CD4-positive, alpha-beta T cell treated with Interferon alpha-2 for 1 hour (primary cell): ENCODE measurements around the gene GARNL3.

Experiments used
- DNase-seq, 2 donors: peaks; one replicate each; pipeline ENCODE4 v3.0.0-alpha.2; 2020 to 2022

The GARNL3 gene

GRCh38 chr9:127356906-127357305 is 92.3 kb downstream of the GARNL3 start:
- no peak for DNase-seq

DNA sequence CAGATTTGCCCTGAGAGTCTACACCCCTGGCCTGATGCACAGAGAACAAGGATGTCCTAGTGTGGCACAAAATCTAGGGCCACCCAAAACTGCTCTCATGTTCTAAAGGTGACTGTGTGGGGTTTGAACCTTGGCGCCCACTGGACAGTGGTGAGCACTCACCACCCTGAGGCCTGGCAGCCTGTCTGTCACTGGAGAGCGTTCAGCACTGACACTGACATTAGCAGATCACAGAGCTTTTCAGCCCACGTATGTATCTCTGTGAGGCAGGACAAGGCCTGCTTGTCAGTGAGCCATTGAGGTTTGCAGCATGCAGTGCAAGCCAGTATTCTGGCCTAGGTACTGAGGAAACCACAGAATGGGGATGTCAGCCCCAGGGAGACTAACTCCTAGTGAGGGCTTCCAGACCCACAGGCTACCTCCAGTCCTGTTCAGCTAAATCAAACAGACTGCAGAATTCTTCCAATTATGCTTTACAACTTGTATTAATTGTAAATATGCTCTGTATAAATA is 93.5 kb downstream of the GARNL3 start:
- no peak for DNase-seq

DNA sequence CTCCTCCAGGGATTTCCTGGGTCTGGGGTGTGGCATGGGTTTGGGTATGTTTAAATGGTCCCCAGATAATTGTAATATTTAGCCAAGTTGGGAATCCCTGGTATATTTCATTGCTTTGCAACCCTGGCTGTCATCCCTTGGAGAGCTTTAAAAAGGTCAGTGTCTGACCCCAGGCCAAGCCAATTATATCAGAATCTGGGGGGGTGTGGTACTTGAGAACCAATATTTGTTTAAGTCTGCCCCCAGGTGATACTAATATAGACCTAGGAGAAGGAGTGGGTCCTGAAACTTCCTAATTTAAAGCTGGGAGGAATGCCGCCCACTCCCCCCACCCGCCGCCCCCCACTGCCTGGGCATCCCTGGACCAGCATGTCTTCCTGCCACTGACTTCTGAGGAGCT is 94.2 kb downstream of the GARNL3 start:
- DNase-seq = no peak

- DNase-seq = no peak
Measured at GRCh38 chr9:127360250-127360649, 95.7 kb downstream of the GARNL3 start.

GRCh38 chr9:127360829-127361228 is 96.3 kb downstream of the GARNL3 start:
- DNase-seq = no peak

DNA sequence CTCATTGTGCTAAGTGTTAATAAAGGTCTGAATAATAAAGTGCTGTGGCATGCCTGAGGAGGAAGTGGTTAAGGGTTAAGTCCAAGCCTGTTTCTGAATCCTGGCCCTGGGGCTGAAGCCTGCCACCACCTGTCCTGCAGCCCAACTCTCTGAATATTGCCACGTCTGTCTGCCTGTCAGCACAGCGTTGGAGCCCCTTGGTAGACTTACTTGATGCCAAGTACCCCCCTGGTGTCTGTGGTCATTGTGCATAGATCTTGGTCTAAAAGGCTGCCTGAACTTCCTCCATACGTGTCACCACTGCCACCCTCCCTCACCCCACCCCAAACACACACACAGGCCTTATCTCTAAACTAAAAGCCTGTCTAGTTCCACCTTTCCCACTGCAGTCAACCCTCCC is 97.0 kb downstream of the GARNL3 start:
- no peak for DNase-seq

- no peak for DNase-seq
Measured at GRCh38 chr9:127362829-127363228, 98.3 kb downstream of the GARNL3 start.

- no peak for DNase-seq
Measured at GRCh38 chr9:127365461-127365860, 100.9 kb downstream of the GARNL3 start.

- no peak for DNase-seq
Measured at GRCh38 chr9:127366594-127366993, 102.0 kb downstream of the GARNL3 start.

GRCh38 chr9:127368852-127369402 is 104.4 kb downstream of the GARNL3 start:
- no peak for DNase-seq

DNA sequence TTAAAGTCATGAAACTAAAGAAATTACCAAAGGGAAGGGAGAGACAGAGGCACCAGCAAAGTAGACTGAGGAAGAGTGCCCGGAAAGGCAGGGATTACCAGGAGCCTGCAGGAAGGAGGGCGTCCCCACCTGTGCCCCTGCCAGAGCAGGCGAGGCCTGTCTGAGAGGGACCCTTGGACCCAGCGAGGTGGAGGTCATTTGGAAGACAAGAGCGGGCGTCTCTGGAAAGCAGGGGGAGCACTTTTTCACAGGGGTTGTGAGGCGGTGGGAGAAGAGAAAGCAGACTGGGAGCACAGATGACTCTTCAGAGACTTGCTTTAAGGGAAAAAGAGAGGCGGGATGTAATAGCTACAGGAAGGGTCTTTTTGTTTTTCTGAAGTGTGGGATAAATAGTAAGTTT is 104.9 kb downstream of the GARNL3 start:
- no peak for DNase-seq

DNA sequence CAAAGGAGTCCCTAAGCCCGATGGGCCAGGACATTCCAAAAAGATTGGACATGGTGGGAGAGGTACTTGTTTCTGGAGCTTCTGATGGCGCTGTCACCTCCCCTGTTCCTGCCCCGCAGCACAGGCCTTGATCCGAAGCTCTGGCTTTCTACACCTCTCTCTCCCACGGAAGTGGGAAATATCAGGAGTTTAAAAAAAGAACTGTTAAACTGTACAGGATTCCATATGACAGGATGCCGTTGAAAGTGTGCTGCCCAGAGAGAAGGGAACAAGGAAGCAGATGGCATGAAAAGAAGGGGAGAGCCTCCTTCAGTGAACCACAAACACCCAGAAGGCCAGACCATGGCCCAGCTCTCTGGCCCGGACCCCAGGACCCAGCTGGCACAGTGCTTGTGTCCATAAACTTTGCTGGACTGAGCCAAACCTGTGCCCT is 105.6 kb downstream of the GARNL3 start:
- no peak for DNase-seq

DNA sequence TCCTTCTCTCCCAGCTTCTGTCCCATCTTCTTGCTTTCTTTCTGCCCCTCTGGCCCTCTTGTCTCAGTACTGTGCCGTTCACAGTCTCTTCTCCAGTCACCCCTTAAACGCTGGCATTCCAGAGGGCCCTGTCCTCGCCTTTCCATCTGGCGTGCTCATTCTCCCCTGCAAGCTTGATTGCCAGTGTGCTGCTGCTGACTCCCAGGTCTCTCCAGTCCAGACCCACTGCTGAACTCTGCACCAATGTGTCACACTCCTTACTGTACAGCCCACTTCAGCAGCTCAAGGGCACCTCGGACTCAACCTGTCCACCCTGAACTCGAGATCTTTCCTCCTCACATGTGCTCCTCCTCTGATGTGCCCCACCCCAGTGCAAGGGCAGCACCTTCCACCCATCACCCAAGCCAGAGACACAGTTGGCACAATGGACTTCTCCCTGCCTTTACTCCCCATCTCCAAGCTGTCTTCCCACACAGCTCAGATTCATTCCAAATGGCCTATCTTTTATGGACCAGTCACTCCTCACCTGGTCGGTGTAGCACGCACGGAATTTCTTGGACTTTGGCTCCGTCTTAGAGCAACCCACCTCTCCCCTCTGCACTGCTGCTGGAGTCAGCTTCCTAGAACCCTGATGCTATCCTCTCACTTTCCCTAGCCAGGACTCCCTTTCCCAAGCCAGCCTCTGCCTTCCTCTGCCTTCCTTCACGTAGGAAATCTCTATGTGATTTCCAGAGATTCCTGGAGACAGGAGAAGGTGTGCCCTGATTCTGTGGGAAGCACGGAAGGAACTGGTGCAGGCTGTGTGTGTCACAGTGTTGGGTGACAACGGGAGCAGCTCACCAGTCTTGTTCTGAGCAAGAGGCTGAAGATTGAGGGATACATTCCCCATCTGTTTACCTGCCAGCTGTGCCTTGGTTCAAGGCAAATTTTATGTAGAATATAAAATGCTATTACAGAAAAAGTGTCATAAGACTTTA is 106.4 kb downstream of the GARNL3 start:
- DNase-seq = no peak

- no peak for DNase-seq
Measured at GRCh38 chr9:127380479-127380878, 115.9 kb downstream of the GARNL3 start.

DNA sequence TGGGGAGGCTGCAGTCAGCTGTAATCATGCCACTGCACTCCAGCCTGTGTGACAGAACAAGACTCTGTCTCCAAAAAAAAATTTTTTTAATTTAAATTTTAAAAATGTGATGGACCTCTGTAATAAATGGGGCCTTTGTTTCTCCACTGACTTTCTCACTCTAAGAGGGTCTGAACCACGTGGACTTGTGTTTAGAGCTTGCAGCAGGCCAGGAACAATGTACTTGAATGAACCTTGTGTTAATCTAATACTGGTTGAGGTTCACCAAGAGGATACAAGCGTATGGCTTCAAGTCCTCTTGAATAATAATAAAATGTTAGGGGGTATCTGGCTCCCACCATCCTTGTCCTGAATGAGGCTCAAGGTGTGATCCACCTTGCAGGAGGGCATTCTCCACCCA is 118.0 kb downstream of the GARNL3 start:
- DNase-seq = no peak

GRCh38 chr9:127384016-127384730 is 119.6 kb downstream of the GARNL3 start:
- no peak for DNase-seq

DNA sequence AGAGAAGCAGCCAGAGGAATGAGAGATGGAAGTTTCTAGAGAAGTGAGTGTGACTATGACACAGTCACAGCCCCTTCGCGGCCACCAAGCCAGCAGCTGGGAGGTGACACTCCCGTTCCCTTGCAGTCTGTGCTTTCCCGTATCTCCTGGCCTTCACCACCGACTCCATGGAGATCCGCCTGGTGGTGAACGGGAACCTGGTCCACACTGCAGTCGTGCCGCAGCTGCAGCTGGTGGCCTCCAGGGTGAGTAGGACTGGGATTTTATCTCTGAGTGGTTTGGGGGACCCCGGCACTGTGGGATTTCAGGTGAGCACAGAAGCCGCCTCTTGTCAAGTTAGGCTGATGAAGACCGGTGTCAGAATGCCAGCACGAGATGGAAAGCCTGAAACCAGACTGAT is 120.3 kb downstream of the GARNL3 start:
- DNase-seq = no peak

- no peak for DNase-seq
Measured at GRCh38 chr9:127386249-127386648, 121.7 kb downstream of the GARNL3 start.

DNA sequence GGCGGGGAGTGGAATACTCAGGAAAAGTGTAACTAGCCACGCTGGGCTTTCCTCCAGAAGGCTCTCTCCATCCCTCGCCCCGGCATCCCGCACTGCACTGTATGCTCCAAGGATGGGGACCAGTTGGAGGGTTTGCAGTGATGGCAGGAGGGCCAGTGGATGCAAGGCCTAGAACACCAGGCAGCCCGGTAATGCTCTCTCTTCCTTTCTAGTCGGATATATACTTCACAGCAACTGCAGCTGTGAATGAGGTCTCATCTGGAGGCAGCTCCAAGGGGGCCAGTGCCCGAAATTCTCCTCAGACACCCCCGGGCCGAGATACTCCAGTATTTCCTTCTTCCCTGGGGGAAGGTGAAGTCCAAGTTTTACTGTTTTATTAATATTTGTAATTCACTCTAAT is 122.4 kb downstream of the GARNL3 start:
- no peak for DNase-seq

GRCh38 chr9:127388037-127388855 is 123.7 kb downstream of the GARNL3 start:
- DNase-seq = peak; percentile 81 to 89

GRCh38 chr9:127388856-127389238 is 124.3 kb downstream of the GARNL3 start:
- no peak for DNase-seq

GRCh38 chr9:127389381-127390247 is 125.0 kb downstream of the GARNL3 start:
- DNase-seq = no peak
